ENCODE measurements around the gene CHMP4B. TPM values are rescaled to one million over a fixed set of nuclear protein-coding genes. Genes with fewer than 3 reads are reported as not detected.
A peak's percentile ranks its signal among the peaks of the same experiment; 100 is the strongest.

Gene CHMP4B
- total and polyA plus RNA-seq, 4 donors = 91.6 to 162 (median 120) TPM

- Histone ChIP-seq H3K4me1 (ENCODE audit: control insufficient read depth in 5 of 5, insufficient read depth in 5 of 5, low read length in 5 of 5) (peaks cover 0 to 3% (median 0%) of the 10 kb centered on the region in 5 donors), H3K4me3 (no peak overlapping the region), H3K9ac (ENCODE audit: insufficient read depth in 1 of 2, low read length in 2 of 2) (no peak overlapping the region), H3K36me3 (ENCODE audit: control insufficient read depth in 4 of 4, insufficient read depth in 4 of 4, low read length in 4 of 4) (peaks cover 0 to 19% (median 9%) of the 10 kb centered on the region in 4 donors), H3K27ac (ENCODE audit: low read depth in 1 of 2, low read length in 1 of 2) (no peak overlapping the region), H3K9me3 (ENCODE audit: control insufficient read depth in 4 of 4, insufficient read depth in 3 of 4, low read length in 3 of 4) (no peaks in the 10 kb centered on the region), H3K27me3 (ENCODE audit: control insufficient read depth in 3 of 3, insufficient read depth in 3 of 3, low read length in 2 of 3) (no peaks in the 10 kb centered on the region)
- WGBS, 2 donors = 72 to 74% methylated on average over 10 of the region's 10 CpGs
- TF ChIP-seq CTCF (IDR thresholded peaks at IDR 0.05; ENCODE audit: control extremely low read depth, extremely low read depth) = no peak
- DNase-seq = no peak
- peak; percentile 11 for ATAC-seq (ENCODE audit: insufficient read depth, low FRiP score)
These were observed 41.1 kb upstream of the CHMP4B start for GRCh38 chr20:33770005-33770404.

- no peak for DNase-seq
These were observed 39.2 kb upstream of the CHMP4B start for GRCh38 chr20:33771938-33772337.

GRCh38 chr20:33772439-33772838, 38.7 kb upstream of the CHMP4B start:
- Histone ChIP-seq H3K27ac (ENCODE audit: low read depth in 1 of 2, low read length in 1 of 2) (no peak overlapping the region), H3K27me3 (ENCODE audit: control insufficient read depth in 3 of 3, insufficient read depth in 3 of 3, low read length in 2 of 3) (no peaks in the 10 kb centered on the region), H3K36me3 (ENCODE audit: control insufficient read depth in 4 of 4, insufficient read depth in 4 of 4, low read length in 4 of 4) (peaks cover 0 to 9% (median 3%) of the 10 kb centered on the region in 4 donors), H3K4me1 (ENCODE audit: control insufficient read depth in 5 of 5, insufficient read depth in 5 of 5, low read length in 5 of 5) (peaks cover 0 to 3% (median 0%) of the 10 kb centered on the region in 5 donors), H3K4me3 (no peak overlapping the region), H3K9ac (ENCODE audit: insufficient read depth in 1 of 2, low read length in 2 of 2) (no peak overlapping the region), H3K9me3 (ENCODE audit: control insufficient read depth in 4 of 4, insufficient read depth in 3 of 4, low read length in 3 of 4) (no peaks in the 10 kb centered on the region)
- DNase-seq (no peak), ATAC-seq (ENCODE audit: insufficient read depth, low FRiP score) (no peak)
- WGBS, 2 donors = 94 to 96% methylated on average over 3 of the region's 3 CpGs
- TF ChIP-seq CTCF (IDR thresholded peaks at IDR 0.05; ENCODE audit: control extremely low read depth, extremely low read depth) = no peak

More at GRCh38 chr20:33771938-33772337, 39.2 kb upstream of the CHMP4B start:
- no peak for ATAC-seq (ENCODE audit: insufficient read depth, low FRiP score)
- WGBS, 2 donors = 98 to 99% methylated on average over 5 of the region's 5 CpGs
- H3K9ac ChIP-seq (ENCODE audit: insufficient read depth in 1 of 2, low read length in 2 of 2) = no peak overlapping the region
- no peak overlapping the region for H3K4me3 ChIP-seq
- peaks cover 0 to 3% (median 0%) of the 10 kb centered on the region in 5 donors for H3K4me1 ChIP-seq (ENCODE audit: control insufficient read depth in 5 of 5, insufficient read depth in 5 of 5, low read length in 5 of 5)
- TF ChIP-seq CTCF (IDR thresholded peaks at IDR 0.05; ENCODE audit: control extremely low read depth, extremely low read depth) = no peak
- H3K27ac ChIP-seq (ENCODE audit: low read depth in 1 of 2, low read length in 1 of 2) = no peak overlapping the region
- no peaks in the 10 kb centered on the region for H3K9me3 ChIP-seq (ENCODE audit: control insufficient read depth in 4 of 4, insufficient read depth in 3 of 4, low read length in 3 of 4)
- peaks cover 0 to 14% (median 8%) of the 10 kb centered on the region in 4 donors for H3K36me3 ChIP-seq (ENCODE audit: control insufficient read depth in 4 of 4, insufficient read depth in 4 of 4, low read length in 4 of 4)
- H3K27me3 ChIP-seq (ENCODE audit: control insufficient read depth in 3 of 3, insufficient read depth in 3 of 3, low read length in 2 of 3) = no peaks in the 10 kb centered on the region
